HepG2 (cell line): ENCODE measurements around the gene KRTAP4-7. TPM values are rescaled to one million over a fixed set of nuclear protein-coding genes. Genes with fewer than 3 reads are reported as not detected.
"Not testable (repeated sequence)": the region's sequence is repeated elsewhere in the genome, so short reads cannot be mapped to it uniquely, and the experiment has no call there.

ENCODE experiments used
- ATAC-seq: fragments of 200-7000 bp; cut with Tn5 transposase; 3 replicates; pipeline ENCODE4 v1.9.1; 2020; ENCODE audit warnings: mild to moderate bottlenecking, moderate library complexity
- BruUV-seq: library from RNA; stranded (reverse); fragments of 400-500 nt; replicated peaks from 2 replicates; lab custom pipeline; 2021; lab: Mats Ljungman, UMichigan
- CTCF ChIA-PET: fragments of 300-600 bp; formaldehyde crosslinking; extraction: SDS; loops from one replicate; lab custom pipeline; 2021; ENCODE audit warnings: low total read pairs, inconsistent platforms, low intra/inter-chr PET ratio; lab: Yijun Ruan, JAX
- POLR2A ChIA-PET: fragments of 350-600 bp; sonication (Branson Sonifier 250); formaldehyde crosslinking; loops from one replicate; lab custom pipeline; 2020; ENCODE audit warnings: antibody characterized with exemption, inconsistent platforms; lab: Yijun Ruan, JAX
- DNase-seq: peaks from one replicate; pipeline ENCODE4 v3.0.0-alpha.2; 2015; ENCODE audit warnings: low spot score
- FAIRE-seq: peaks from 3 replicates; lab custom pipeline; 2011; peaks lifted over from hg19 to GRCh38; lab: Jason Lieb, UNC
- H2AFZ ChIP-seq: one replicate; pipeline ENCODE4 v1.6.1; 2011; ENCODE audit warnings: low read length, inconsistent platforms
- H3K27ac ChIP-seq: fragments of 300-600 bp; 3 replicates; pipeline ENCODE4 v1.8.0; 2011; ENCODE audit warnings: mixed run types, mild to moderate bottlenecking, mixed read lengths, low read length, inconsistent platforms; ENCODE audit not compliant: insufficient read depth; ENCODE audit errors: extremely low read length
- H3K27me3 ChIP-seq, 2 experiments: fragments of 200-600 bp in 1 of 2; 2 replicates in 1 of 2; 3 replicates in 1 of 2; pipeline versions ENCODE4 v1.6.0 to v1.8.0; 2011; ENCODE audit warnings: low read length in 2 of 2, mild to moderate bottlenecking in 2 of 2, moderate library complexity in 2 of 2, inconsistent platforms in 1 of 2; ENCODE audit not compliant: insufficient read depth in 2 of 2, control insufficient read depth in 1 of 2
- H3K36me3 ChIP-seq, 2 experiments: fragments of 200-600 bp in 1 of 2; replicated peaks in 1 of 2; 2 replicates in 1 of 2; 3 replicates in 1 of 2; pipeline versions ENCODE4 v1.5.1 to v1.8.0; 2011; ENCODE audit warnings: low read length in 2 of 2, inconsistent platforms in 1 of 2; ENCODE audit not compliant: insufficient read depth in 2 of 2, control insufficient read depth in 1 of 2
- H3K4me1 ChIP-seq: 2 replicates; pipeline ENCODE4 v1.5.1; 2012; ENCODE audit warnings: low read length, inconsistent platforms; ENCODE audit not compliant: insufficient read depth
- H3K4me2 ChIP-seq: 2 replicates; pipeline ENCODE4 v1.6.0; 2011; ENCODE audit warnings: low read depth, low read length, inconsistent platforms
- H3K4me3 ChIP-seq, 3 experiments: fragments of 200-600 bp in 1 of 3; sonication (generic), shearing (Covaris generic) in 1 of 3; replicated peaks in 1 of 3; 2 replicates each; pipeline ENCODE4 v1.5.1; 2011 to 2016; ENCODE audit warnings: low read length in 3 of 3, inconsistent platforms in 2 of 3, low read depth in 2 of 3, mild to moderate bottlenecking in 2 of 3, control low read depth in 1 of 3, mixed read lengths in 1 of 3; ENCODE audit not compliant: insufficient read depth in 1 of 3
- H3K79me2 ChIP-seq: one replicate; pipeline ENCODE4 v1.6.1; 2011; ENCODE audit warnings: low read length, inconsistent platforms; ENCODE audit not compliant: insufficient read depth
- H3K9ac ChIP-seq: 2 replicates; pipeline ENCODE4 v1.6.0; 2011; ENCODE audit warnings: mild to moderate bottlenecking, low read depth, low read length, inconsistent platforms; ENCODE audit not compliant: insufficient read depth
- H3K9me3 ChIP-seq: 2 replicates; pipeline ENCODE4 v1.5.1; 2012; ENCODE audit warnings: mild to moderate bottlenecking, low read length
- H4K20me1 ChIP-seq: 2 replicates; pipeline ENCODE4 v1.6.0; 2011; ENCODE audit warnings: inconsistent platforms, mild to moderate bottlenecking, low read length, moderate library complexity; ENCODE audit not compliant: insufficient read depth
- MTF2 ChIP-seq: sonication (generic); formaldehyde crosslinking; IDR thresholded peaks from 2 replicates; pipeline ENCODE4 v1.5.0; 2020; ENCODE audit warnings: missing genetic modification reagents, borderline replicate concordance
- MYC ChIP-seq: sonication (generic); formaldehyde crosslinking; IDR thresholded peaks from 2 replicates; pipeline ENCODE4 v1.9.0; 2021; ENCODE audit warnings: missing genetic modification reagents, borderline replicate concordance
- SETDB1 ChIP-seq: sonication (generic); formaldehyde crosslinking; IDR thresholded peaks from 2 replicates; pipeline ENCODE4 v1.5.1; 2020; ENCODE audit warnings: missing genetic modification reagents, mild to moderate bottlenecking, borderline replicate concordance
- SNRNP70 ChIP-seq: fragments of 200-400 bp; formaldehyde crosslinking; IDR thresholded peaks from 2 replicates; pipeline ENCODE4 v1.6.1; 2017; ENCODE audit warnings: mild to moderate bottlenecking, low read depth, low read length, moderate library complexity
- YY1 ChIP-seq: IDR thresholded peaks from 2 replicates; pipeline ENCODE4 v1.6.1; 2011; ENCODE audit warnings: low read length, low read depth, moderate library complexity, mild to moderate bottlenecking; ENCODE audit not compliant: insufficient read depth, insufficient replicate concordance
- ZMYM3 ChIP-seq: sonication (generic); formaldehyde crosslinking; IDR thresholded peaks from 2 replicates; pipeline ENCODE4 v1.5.1; 2020; ENCODE audit warnings: mild to moderate bottlenecking, missing genetic modification reagents
- ZNF207 ChIP-seq: fragments of 450-650 bp; IDR thresholded peaks from 2 replicates; pipeline ENCODE4 v1.6.1; 2016; ENCODE audit warnings: antibody characterized with exemption, borderline replicate concordance
- WGBS: methylation state at CpG from one replicate; pipeline ENCODE4 v1.1.6; 2017; ENCODE audit warnings: low lambda C conversion rate; 5-methylcytosine and 5-hydroxymethylcytosine counted together
- in situ Hi-C: cut with HindIII; loops from 2 replicates; pipeline ENCODE4 v1.10.0; 2017; ENCODE audit warnings: low pct_unique_long_range_greater_than_20kb; ENCODE audit not compliant: extremely low pct_ligation_motif_present
- intact Hi-C: fragments of 100-400 bp; cut with micrococcal nuclease; formaldehyde crosslinking; loops from one replicate; pipeline ENCODE4 v1.10.0; 2022; ENCODE audit not compliant: unreplicated experiment
- polyA plus RNA-seq, 8 experiments: library from polyadenylated mRNA; depleted of rRNA in 3 of 8; stranded (reverse) in 7 of 8; unstranded in 1 of 8; fragments of >200 nt; fragmentation: Illumina TruSeq in 4 of 8; extraction: Trizol in 4 of 8; gene quantifications; 2 replicates each; pipeline versions ENCODE4 v1.2.1 to v1.2.3, GENCODE V29; 2011 to 2016; ENCODE audit warnings: low read depth in 4 of 8, missing spikeins in 1 of 8, mixed read lengths in 1 of 8; ENCODE audit not compliant: insufficient read depth in 1 of 8
- total RNA-seq, 5 experiments: library from RNA; depleted of rRNA; stranded (reverse); fragments of >200 nt; fragmentation: Illumina TruSeq; extraction: Trizol; gene quantifications; 2 replicates each; pipeline ENCODE4 v1.2.3, GENCODE V29; 2016; ENCODE audit warnings: low read depth in 1 of 5
- TF ChIP-seq, protein P1 (sequence below), 2 experiments: sonication (generic) in 1 of 2; formaldehyde crosslinking in 1 of 2; IDR thresholded peaks; 2 replicates each; pipeline versions ENCODE4 v1.6.1 to v1.9.0; 2014 to 2022; ENCODE audit warnings: antibody characterized with exemption in 1 of 2, borderline replicate concordance in 1 of 2, inconsistent platforms in 1 of 2, low read depth in 1 of 2, missing genetic modification reagents in 1 of 2
- TF ChIP-seq, protein P2 (sequence below): IDR thresholded peaks from 2 replicates; pipeline ENCODE4 v1.6.1; 2016; ENCODE audit warnings: control low read depth

Gene KRTAP4-7
- total and polyA plus RNA-seq, 2 of the 13 experiments (the other 11 are each of a cell fraction or from before 2014, with no cell fraction given) = not detected

DNA sequence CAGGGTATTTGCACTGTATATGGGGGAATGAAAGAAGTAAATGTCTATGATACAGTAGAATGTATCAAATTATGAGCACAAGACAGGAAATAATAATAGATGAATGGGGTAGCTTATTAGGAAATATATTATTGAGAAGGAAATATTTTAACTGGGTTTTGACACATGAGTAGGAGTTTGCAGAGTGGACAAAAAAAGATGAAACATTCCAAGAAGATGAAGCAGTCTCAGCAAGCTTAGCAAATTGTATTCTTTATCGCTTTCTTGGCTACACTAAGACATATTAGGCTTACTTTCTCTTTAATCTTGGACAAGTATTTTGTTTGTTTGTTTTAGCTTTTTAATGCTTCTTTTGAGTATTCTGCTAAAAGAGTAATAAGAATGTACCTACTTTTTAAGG is 19.9 kb downstream of the KRTAP4-7 start (continued):
- TF ChIP-seq, protein P1, sequence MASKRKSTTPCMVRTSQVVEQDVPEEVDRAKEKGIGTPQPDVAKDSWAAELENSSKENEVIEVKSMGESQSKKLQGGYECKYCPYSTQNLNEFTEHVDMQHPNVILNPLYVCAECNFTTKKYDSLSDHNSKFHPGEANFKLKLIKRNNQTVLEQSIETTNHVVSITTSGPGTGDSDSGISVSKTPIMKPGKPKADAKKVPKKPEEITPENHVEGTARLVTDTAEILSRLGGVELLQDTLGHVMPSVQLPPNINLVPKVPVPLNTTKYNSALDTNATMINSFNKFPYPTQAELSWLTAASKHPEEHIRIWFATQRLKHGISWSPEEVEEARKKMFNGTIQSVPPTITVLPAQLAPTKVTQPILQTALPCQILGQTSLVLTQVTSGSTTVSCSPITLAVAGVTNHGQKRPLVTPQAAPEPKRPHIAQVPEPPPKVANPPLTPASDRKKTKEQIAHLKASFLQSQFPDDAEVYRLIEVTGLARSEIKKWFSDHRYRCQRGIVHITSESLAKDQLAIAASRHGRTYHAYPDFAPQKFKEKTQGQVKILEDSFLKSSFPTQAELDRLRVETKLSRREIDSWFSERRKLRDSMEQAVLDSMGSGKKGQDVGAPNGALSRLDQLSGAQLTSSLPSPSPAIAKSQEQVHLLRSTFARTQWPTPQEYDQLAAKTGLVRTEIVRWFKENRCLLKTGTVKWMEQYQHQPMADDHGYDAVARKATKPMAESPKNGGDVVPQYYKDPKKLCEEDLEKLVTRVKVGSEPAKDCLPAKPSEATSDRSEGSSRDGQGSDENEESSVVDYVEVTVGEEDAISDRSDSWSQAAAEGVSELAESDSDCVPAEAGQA (IDR thresholded peaks at IDR 0.05; ENCODE audit: low read depth) = no peak
- TF ChIP-seq, protein P1 (CRISPR knock-in tag; IDR thresholded peaks at IDR 0.05; ENCODE audit: borderline replicate concordance) = no peak
- TF ChIP-seq MYC (CRISPR knock-in tag) (no peak), MTF2 (CRISPR knock-in tag) (no peak), SNRNP70 (no peak), ZNF207 (no peak), SETDB1 (CRISPR knock-in tag) (no peak), YY1 (no peak), ZMYM3 (CRISPR knock-in tag) (no peak)
- TF ChIP-seq, protein P2, sequence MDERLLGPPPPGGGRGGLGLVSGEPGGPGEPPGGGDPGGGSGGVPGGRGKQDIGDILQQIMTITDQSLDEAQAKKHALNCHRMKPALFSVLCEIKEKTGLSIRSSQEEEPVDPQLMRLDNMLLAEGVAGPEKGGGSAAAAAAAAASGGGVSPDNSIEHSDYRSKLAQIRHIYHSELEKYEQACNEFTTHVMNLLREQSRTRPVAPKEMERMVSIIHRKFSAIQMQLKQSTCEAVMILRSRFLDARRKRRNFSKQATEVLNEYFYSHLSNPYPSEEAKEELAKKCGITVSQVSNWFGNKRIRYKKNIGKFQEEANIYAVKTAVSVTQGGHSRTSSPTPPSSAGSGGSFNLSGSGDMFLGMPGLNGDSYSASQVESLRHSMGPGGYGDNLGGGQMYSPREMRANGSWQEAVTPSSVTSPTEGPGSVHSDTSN (CRISPR knock-in tag) = no peak

DNA sequence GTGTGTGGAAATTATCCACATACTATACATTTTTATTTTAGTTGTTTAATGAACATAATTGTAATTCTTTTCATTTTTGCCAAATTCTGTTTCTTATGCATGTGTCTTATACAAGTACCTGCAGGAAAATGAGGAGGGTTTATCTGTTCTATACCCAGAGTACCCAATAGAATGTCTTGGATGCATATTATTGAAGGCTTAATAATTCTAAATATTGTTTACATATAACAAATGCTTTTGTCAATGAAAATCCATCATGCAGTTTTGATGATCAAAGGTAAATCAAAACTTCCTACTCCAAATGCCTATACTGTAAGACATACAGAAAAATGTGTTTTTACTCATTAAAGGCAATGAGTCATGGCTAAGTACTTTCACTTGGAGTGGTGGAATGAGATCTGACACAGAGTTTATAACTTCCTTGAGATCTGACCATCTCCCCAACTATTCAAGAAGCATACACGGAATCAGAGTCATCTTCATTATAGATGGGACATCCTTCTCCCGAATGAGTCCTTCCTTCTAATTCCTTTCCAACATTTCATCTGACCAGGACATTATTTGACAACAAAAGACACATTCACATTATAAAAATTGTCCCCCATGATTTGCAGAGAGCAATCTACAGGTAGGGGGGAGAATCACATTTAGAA is 20.6 kb downstream of the KRTAP4-7 start:
- H4K20me1 ChIP-seq, H3K27ac ChIP-seq, ATAC-seq, H3K9me3 ChIP-seq, in situ Hi-C loops, H3K36me3 ChIP-seq, H3K79me2 ChIP-seq, H2AFZ ChIP-seq, H3K4me1 ChIP-seq, H3K9ac ChIP-seq, H3K27me3 ChIP-seq, POLR2A ChIA-PET, H3K4me2 ChIP-seq, DNase-seq, CTCF ChIA-PET, H3K4me3 ChIP-seq, BruUV-seq, intact Hi-C loops, FAIRE-seq: not testable (repeated sequence)
- 9% methylated on average over 2 of the region's 2 CpGs for WGBS

DNA sequence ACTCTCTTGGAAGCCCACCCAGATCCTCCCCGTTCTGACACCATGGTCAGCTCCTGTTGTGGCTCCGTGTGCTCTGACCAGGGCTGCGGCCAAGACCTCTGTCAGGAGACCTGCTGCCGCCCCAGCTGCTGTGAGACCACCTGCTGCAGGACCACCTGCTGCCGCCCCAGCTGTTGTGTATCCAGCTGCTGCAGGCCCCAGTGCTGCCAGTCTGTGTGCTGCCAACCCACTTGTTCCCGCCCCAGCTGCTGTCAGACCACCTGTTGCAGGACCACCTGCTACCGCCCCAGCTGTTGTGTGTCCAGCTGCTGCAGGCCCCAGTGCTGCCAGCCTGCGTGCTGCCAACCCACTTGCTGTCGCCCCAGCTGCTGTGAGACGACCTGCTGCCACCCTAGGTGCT is 21.4 kb downstream of the KRTAP4-7 start, which contains the start of gene KRTAP4-9:
Gene KRTAP4-9, plus strand, starts transcription at position 43 of the 400 bp plus-strand sequence. Its CDS starts 0 bp downstream, at position 43.
- H3K4me2 ChIP-seq, H3K27ac ChIP-seq, in situ Hi-C loops: not testable (repeated sequence)

More for the DNA sequence above, 21.4 kb downstream of the KRTAP4-7 start, which contains the start of gene KRTAP4-9:
- CTCF ChIA-PET, H3K79me2 ChIP-seq, H3K9me3 ChIP-seq, POLR2A ChIA-PET, H4K20me1 ChIP-seq, H3K9ac ChIP-seq, FAIRE-seq, H3K4me3 ChIP-seq, BruUV-seq, H3K27me3 ChIP-seq, H2AFZ ChIP-seq, H3K36me3 ChIP-seq, DNase-seq, H3K4me1 ChIP-seq, intact Hi-C loops, ATAC-seq: not testable (repeated sequence)
- WGBS = 44% methylated on average over 5 of the region's 10 CpGs
